ENCODE data around the gene DOHH.

The DOHH gene

GRCh38 chr19:3503036-3503572 is 2.6 kb upstream of the DOHH start:
- no peak for DNase-seq (ENCODE audit: low read depth in 2 of 2)

DNA sequence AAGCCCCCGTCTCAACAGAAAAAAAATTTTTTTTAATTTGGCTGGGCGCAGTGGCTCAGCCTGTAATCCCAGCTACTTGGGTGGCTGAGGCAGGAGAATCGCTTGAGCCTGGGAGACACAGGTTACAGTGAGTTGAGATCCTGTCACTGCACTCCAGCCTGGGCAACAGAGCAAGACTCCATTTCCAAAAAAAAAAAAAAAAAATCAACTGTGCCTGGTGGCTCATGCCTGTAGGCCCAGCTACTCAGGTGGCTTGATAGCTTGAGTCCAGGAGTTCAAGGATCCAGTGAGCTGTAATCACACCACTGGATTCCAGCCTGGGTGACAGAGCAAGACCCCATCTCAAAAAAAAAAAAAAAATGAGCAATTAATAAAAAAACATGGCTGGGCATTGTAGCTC is 1.3 kb upstream of the DOHH start:
- no peak for DNase-seq (ENCODE audit: low read depth in 2 of 2)

DNA sequence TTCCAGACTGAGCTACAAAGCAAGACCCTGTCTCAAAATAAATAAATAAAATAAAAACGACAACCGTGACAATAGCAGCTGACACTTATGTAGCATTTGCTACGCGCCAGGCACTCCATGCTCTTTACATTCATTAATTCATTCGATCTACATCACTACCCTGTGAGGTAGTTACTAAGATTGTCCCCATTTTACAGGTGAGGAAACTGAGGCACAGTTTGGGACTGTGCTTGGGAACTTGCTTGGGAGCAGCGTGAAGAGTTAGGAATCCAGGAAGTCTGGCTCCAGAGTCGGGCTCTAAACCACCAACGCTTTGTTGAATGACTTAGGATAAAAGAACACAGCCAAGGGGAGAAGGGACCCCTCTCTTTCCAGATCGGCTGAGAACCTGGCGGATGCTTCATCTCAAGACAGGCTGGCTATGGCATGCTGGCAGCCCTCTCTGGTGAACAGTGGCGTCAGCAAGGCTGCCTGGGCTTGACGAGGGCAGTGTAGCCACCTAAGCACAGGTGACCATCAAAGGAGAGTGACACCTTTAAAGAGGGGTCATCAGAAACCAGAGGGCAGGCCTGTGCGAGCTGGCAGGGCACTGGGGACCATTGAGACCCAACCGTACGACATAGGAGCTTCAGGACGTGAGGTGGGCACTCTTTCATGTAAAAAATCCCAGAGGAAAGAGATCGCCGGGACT is 591 bp downstream of the DOHH start:
- no peak for DNase-seq (ENCODE audit: low read depth in 2 of 2)

DNA sequence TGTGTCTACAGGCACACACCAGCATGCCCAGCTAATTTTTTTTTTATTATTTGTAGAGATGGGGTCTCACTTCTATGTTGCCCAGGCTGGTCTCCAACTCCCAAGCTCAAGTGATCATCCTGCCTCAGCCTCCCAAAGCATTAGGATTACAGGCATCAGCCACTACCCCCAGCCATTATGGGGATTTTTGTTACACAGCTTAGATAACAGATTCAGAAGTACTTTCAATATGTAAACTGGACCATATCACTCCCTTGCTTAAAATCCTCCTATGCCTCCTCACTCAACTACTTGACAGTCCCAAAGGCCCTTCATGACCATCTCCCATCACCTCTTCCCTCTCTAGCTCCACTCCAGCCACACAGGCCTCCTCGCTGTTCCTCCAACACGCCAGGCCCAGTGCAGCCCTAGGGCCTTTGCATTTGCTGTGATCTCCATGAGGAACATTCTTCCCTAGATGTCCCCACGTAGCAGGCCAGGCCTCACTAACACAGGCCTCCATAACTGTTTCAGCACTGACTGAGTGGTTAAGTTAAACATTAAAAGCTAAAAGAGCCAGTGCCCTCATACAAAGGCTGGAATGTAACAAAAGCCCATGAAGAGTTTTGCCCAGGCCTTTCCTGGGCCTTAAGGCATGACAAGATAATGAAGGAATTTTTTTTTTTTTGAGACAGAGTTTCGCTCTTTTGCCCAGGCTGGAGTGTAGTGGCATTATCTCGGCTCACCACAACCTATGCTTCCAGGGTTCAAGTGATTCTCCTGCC is 2.5 kb downstream of the DOHH start:
- DNase-seq (ENCODE audit: low read depth in 2 of 2): no peak

DNA sequence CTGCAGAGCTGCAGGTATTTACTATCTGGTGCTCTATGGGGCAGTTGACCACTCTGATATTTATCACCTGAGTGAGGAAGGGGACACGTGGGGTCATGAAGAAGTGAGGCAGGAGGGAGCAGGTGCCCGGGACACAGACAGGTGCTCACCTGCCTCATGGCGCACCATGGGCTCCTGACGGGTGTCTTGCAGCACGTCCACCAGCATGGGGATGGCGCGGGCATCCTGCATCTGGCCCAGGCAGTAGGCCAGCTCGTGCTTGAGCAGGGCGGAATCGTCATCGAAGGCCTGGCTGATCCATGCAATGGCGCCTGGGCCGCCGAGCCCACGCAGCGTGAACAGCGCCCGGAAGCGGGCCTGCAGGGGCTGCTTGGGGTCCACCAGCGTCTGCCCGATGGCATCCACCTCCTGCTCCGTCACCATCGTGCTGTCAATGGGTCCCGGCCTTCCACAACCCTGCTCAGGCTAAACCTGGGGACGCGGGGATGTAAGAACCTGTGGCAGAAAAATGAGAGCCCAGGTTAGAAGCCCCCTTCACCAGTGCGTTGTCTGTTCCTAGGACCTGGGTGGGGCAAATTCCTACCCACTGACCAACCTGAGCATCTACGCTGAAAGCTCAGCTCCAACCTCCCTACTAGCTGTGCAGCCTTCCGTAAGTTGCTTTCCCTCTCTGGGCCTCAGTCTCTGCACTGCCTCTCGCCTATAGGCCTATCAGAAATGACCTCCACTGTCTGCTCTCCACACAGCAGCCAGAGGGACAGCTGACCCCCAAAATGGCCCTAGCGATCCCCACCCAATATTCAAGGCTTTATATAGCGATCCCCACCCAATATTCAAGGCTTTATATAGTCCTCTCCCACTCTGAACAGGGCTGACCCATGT is 3.8 kb downstream of the DOHH start:
- DNase-seq (ENCODE audit: low read depth in 2 of 2): no peak

DNA sequence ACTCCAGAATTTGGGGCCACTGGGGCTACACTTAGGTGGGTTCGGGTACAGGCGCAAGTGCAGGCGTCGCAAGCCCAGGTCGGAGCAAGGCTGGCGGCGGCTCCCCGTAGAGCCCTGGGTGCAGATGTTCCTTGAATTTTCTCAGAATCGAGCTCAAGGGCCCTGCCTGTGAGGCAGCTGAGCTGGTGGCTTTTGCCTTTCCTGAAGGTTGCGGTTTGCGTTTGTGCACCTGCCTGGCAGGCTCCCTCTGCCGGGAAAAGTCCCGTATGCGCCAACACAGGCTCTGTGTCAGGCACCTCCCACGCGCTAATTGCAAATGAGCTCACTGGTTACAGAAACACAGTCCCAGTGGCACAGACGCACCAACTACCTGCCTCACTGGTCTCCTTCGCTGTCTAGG is 5.9 kb downstream of the DOHH start:
- DNase-seq (ENCODE audit: low read depth in 2 of 2): peak; percentile 44 to 70

- peak in 1 of 2 donors; percentile 47 for DNase-seq (ENCODE audit: low read depth in 2 of 2)
Measured at GRCh38 chr19:3494051-3494450, 6.4 kb downstream of the DOHH start.

DNA sequence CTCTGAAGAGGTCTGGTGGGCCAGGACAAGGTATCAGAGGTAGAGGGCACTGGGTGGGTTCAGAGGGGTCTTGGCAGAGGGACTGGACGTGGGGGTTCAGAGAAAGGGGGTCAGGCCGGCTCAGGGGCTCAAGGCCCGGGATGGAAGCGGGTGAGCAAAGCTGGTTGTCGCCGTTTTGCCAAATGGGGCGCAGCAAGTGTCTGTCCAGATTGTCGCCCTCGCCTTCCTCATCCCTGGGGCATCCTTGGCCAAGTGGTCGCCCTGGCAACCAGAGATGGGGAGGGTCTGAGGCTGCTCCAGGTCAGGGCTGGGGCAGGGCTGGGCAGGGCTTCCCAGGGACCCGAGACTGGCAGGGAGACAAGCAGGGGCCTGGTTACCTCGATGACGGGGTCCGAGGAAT is 6.8 kb downstream of the DOHH start:
- no peak for DNase-seq (ENCODE audit: low read depth in 2 of 2)

GRCh38 chr19:3492919-3493318 is 7.6 kb downstream of the DOHH start:
- DNase-seq (ENCODE audit: low read depth in 2 of 2): no peak

DNA sequence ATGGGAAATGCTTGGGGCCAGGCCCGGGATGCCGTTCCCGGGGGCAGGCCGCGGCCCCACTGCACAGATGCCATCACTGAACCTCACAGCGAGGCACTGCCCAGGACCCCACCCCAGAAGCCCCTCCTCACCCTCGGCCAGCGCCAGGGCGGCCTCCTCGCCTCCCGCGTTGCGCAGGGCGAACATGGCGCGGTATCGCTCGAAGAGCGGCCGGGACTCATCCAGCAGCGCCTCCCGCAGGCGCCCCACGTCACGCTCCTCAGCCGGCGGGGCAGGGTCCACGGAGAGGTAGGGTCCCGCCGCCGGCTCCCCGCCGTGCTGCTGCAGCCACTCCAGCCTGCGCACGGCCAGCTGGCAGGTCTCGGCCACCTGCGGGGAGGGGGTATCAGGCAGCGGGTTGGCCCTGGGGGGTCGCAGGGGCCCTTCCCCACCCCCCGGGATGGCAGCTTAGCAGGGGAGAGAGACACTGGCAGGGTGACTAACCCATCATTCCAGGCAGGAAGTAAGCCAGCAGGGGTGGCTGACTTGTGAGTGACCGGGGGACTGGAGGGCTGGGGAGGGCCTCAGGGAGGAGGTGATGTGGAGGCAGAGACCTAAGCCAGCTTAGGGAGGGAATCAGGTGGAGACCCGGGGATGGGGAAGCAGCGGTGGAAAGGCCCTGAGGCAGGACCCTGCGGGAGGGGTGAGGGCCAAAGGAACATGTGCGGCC is 8.2 kb downstream of the DOHH start:
- no peak for DNase-seq (ENCODE audit: low read depth in 2 of 2)

- no peak for DNase-seq (ENCODE audit: low read depth in 2 of 2)
Measured at GRCh38 chr19:3491396-3492119, 8.9 kb downstream of the DOHH start.

- DNase-seq (ENCODE audit: low read depth in 2 of 2): no peak
Measured at GRCh38 chr19:3483226-3483628, 17.2 kb downstream of the DOHH start, which contains the start of gene SMIM44. Gene SMIM44 (minus strand): TSS chr19:3483441. CDS start chr19:3483403, 38 bp downstream.

GRCh38 chr19:3482507-3483225 is 17.8 kb downstream of the DOHH start:
- no peak for DNase-seq (ENCODE audit: low read depth in 2 of 2)

- DNase-seq (ENCODE audit: low read depth in 2 of 2): no peak
Measured at GRCh38 chr19:3481241-3482090, 19.0 kb downstream of the DOHH start.

GRCh38 chr19:3480383-3481091 is 19.9 kb downstream of the DOHH start, which contains the start of gene SMIM24:
Gene SMIM24 (minus strand): TSS chr19:3480525. CDS start chr19:3480463, 62 bp downstream.
- no peak for DNase-seq (ENCODE audit: low read depth in 2 of 2)

DNA sequence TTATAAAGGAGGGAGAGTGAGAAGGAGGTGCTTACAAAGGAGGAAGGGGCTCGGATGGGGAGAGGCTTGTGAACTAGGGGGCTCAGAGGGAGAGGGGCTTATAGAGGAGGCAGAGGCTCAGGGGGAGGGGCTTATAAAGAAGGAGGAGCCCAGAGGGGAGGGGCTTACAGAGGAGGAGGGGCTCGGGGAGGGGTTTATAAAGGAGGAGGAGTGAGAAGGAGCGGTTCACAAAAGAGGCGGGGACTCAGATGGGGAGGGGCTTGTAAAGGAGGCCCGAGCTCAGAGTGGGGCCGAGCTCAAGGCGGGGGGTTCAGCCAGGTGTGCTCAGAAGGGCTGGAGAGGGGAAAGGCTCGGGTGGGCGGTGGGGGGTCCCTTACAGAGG is 20.6 kb downstream of the DOHH start:
- DNase-seq (ENCODE audit: low read depth in 2 of 2): peak in 1 of 2 donors; percentile 25

DNA sequence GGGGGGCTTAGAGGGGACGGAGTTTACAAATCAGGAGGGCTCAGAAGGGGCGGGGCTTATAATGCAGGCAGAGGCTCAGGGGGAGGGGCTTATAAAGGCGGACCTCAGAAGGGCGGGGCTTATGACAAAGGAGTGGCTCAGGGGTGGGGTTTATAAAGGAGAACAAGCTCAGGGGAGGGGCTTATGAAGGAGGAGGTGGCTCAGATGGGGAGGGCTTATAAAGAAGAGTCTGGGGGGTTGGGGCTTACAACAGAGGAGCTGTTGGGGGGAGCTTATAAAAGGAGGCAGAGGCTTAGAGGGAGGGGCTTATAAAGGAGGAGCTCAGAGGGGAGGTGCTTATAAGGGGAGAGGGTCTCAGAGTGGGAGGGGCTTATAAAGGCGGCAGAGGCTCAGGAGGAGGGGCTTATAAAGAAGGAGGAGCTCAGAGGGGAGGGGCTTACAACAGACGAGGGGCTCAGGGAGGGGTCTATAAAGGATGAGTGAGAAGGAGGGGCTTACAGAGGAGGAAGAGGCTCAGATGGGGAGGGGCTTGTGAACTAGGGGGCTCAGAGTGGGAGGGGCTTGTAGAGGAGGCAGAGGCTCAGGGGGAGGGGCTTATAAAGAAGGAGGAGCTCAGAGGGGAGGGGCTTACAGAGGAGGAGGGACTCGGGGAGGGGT is 21.2 kb downstream of the DOHH start:
- DNase-seq (ENCODE audit: low read depth in 2 of 2): peak; percentile 26 to 35
